HG02840 (cell line): ENCODE results near the gene PXDC1.
"Not testable (repeated sequence)": the region's sequence is repeated elsewhere in the genome, so short reads cannot be mapped to it uniquely, and the experiment has no call there.

Experiments used
- ATAC-seq: cut with Tn5 transposase; IDR thresholded peaks from one replicate; pipeline ENCODE4 v1.9.1; 2021; ENCODE audit warnings: mild to moderate bottlenecking, moderate library complexity, moderate number of reproducible peaks; ENCODE audit not compliant: unreplicated experiment, low FRiP score

The PXDC1 gene

DNA sequence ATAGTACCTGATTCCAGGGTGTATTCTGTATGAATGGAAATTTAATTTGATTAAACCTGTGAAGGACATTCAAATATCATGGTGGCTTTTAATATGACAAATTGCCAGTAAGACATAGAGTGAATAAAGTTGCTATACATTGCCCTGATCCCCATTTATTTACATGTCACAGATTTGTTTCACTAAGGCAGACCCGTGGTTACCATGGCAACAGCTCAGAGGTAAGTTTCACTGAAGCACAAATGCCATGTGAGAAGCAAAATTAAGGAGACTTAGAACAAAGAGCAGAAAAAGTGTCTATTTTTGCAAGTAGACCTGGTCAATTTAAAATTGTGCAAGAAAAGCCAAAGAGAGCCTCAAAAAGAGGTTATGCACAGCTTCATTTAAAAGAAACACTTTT lies 63.7 kb downstream of the PXDC1 start:
- ATAC-seq = no peak

DNA sequence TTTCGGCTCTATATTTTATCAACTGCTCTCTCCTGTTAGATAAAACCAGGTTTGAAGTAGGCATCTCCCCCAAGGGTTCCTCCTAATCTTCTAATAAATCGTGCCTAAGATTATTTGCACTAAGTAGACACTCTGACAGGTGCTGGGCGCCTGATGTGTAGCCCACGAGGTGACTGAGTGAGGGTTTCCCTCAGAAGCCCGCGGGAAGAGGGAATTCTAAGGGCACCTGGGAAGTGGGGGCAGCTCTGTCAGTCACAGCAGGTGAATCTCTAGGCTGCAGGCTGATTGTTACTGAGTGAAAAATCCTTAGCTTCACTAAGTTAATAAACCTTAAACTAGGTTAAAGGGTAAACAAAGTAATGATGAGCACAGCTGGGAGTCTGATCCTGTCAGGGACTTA lies 68.2 kb downstream of the PXDC1 start:
- ATAC-seq = no peak

DNA sequence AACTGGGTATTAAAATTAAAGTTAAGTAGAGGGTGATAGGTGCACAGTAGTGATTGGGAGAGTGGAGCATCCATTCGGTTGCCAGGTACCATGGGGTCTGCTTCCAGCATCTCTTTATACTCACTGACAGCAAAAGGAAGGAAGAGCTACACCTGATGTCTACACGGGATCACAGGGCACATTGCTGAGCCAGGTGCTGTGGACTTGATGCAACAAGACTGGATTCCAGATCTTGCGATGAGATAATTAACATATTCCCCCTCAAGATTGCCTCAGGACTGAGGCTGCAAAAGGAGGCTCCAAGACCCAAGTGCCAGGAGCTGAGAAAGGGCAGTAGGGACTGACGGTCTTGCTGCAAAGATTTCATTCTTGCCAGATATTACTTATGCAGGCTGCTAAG lies 72.6 kb downstream of the PXDC1 start:
- ATAC-seq = no peak

DNA sequence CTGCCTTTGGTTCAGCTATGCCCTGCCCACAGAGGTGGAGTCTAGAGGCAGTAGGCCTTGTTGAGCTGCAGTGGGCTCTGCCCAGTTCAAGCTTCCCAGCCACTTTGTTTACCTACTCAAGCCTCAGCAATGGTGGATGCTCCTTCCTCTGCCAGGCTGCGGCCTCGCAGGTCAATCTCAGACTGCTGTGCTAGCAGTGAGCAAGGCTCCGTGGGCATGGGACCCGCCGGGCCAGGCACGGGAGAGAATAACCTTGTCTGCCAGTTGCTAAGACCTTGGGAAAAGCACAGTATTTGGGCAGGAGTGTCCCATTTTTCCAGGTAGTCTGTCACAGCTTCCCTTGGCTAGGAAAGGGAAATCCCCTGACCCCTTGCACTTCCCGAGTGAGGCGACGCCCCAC lies 73.8 kb downstream of the PXDC1 start:
- ATAC-seq = not testable (repeated sequence)

DNA sequence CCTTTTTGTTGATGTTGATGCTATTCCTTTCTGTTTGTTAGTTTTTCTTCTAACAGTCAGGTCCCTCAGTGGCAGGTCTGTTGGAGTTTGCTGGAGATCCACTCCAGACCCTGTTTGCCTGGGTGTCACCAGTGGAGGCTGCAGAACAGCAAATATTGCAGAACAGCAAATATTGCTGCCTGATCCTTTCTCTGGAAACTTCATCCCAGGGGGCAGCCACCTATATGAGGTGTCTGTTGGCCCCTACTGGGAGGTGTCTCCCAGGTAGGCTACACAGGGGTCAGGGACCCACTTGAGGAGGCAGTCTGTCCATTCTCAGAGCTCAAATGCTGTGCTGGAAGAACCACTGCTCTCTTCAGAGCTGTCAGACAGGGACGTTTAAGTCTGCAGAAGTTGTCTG lies 74.2 kb downstream of the PXDC1 start:
- not testable (repeated sequence) for ATAC-seq
